Activated CD4-positive, alpha-beta T cell treated with anti-CD3 and anti-CD28 coated beads, Interleukin-2, amount 50 U/mL, for 1 hour (primary cell): ENCODE results near the gene GLG1.
"Not testable (repeated sequence)": the region's sequence is repeated elsewhere in the genome, so short reads cannot be mapped to it uniquely, and the experiment has no call there.

ENCODE experiments used
- DNase-seq: peaks from one replicate; pipeline ENCODE4 v3.0.0-alpha.2; 2020

Gene GLG1

GRCh38 chr16:74468807-74469525, 137.9 kb downstream of the GLG1 start:
- no peak for DNase-seq

GRCh38 chr16:74466872-74467271, 140.0 kb downstream of the GLG1 start:
- no peak for DNase-seq

- no peak for DNase-seq
Observed at GRCh38 chr16:74465851-74466685, 140.8 kb downstream of the GLG1 start.

GRCh38 chr16:74465281-74465680, 141.6 kb downstream of the GLG1 start:
- DNase-seq, result no peak

GRCh38 chr16:74463888-74464287, 143.0 kb downstream of the GLG1 start:
- no peak for DNase-seq

GRCh38 chr16:74462361-74462760, 144.6 kb downstream of the GLG1 start:
- DNase-seq, result no peak

GRCh38 chr16:74461826-74462225, 145.1 kb downstream of the GLG1 start:
- no peak for DNase-seq

GRCh38 chr16:74460542-74460941, 146.4 kb downstream of the GLG1 start:
- DNase-seq, result no peak

GRCh38 chr16:74456290-74456625, 150.7 kb downstream of the GLG1 start:
- DNase-seq, result no peak

GRCh38 chr16:74455619-74456289, 151.2 kb downstream of the GLG1 start:
- DNase-seq, result no peak

GRCh38 chr16:74455213-74455612, 151.7 kb downstream of the GLG1 start:
- DNase-seq, result no peak

GRCh38 chr16:74451951-74452758, 154.8 kb downstream of the GLG1 start:
- DNase-seq, result no peak

- no peak for DNase-seq
Observed at GRCh38 chr16:74450967-74451760, 155.8 kb downstream of the GLG1 start.

GRCh38 chr16:74450236-74450635, 156.7 kb downstream of the GLG1 start:
- DNase-seq, result no peak

- no peak for DNase-seq
Observed at GRCh38 chr16:74449470-74449869, 157.4 kb downstream of the GLG1 start.

GRCh38 chr16:74448990-74449389, 157.9 kb downstream of the GLG1 start:
- DNase-seq, result no peak

- no peak for DNase-seq
Observed at GRCh38 chr16:74447578-74447977, 159.3 kb downstream of the GLG1 start.

GRCh38 chr16:74446866-74447265, 160.0 kb downstream of the GLG1 start:
- no peak for DNase-seq

- DNase-seq, result not testable (repeated sequence)
Observed at GRCh38 chr16:74443624-74444346, 163.1 kb downstream of the GLG1 start.

GRCh38 chr16:74439685-74440084, 167.2 kb downstream of the GLG1 start:
- DNase-seq, result no peak

- DNase-seq, result no peak
Observed at GRCh38 chr16:74438492-74438979, 168.4 kb downstream of the GLG1 start.
